HG03159 (cell line): ENCODE results near the gene RPL13.
"Not testable (repeated sequence)": the region's sequence is repeated elsewhere in the genome, so short reads cannot be mapped to it uniquely, and the experiment has no call there.

Experiments
- ATAC-seq: cut with Tn5 transposase; IDR thresholded peaks from one replicate; pipeline ENCODE4 v1.9.1; 2021; ENCODE audit warnings: mild to moderate bottlenecking, moderate library complexity; ENCODE audit not compliant: unreplicated experiment

RPL13 gene

GRCh38 chr16:89561884-89562599 lies 1.6 kb downstream of the RPL13 start:
- ATAC-seq: no peak

DNA sequence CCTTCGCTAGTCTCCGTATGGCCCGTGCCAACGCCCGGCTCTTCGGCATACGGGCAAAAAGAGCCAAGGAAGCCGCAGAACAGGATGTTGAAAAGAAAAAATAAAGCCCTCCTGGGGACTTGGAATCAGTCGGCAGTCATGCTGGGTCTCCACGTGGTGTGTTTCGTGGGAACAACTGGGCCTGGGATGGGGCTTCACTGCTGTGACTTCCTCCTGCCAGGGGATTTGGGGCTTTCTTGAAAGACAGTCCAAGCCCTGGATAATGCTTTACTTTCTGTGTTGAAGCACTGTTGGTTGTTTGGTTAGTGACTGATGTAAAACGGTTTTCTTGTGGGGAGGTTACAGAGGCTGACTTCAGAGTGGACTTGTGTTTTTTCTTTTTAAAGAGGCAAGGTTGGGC lies 2.5 kb downstream of the RPL13 start:
- ATAC-seq: no peak

- no peak for ATAC-seq
Observed at GRCh38 chr16:89563639-89564392, 3.3 kb downstream of the RPL13 start.

- no peak for ATAC-seq
Observed at GRCh38 chr16:89564476-89565255, 4.2 kb downstream of the RPL13 start.

- no peak for ATAC-seq
Observed at GRCh38 chr16:89565256-89565505, 4.7 kb downstream of the RPL13 start.

GRCh38 chr16:89565506-89566372 lies 5.3 kb downstream of the RPL13 start:
- ATAC-seq: no peak

DNA sequence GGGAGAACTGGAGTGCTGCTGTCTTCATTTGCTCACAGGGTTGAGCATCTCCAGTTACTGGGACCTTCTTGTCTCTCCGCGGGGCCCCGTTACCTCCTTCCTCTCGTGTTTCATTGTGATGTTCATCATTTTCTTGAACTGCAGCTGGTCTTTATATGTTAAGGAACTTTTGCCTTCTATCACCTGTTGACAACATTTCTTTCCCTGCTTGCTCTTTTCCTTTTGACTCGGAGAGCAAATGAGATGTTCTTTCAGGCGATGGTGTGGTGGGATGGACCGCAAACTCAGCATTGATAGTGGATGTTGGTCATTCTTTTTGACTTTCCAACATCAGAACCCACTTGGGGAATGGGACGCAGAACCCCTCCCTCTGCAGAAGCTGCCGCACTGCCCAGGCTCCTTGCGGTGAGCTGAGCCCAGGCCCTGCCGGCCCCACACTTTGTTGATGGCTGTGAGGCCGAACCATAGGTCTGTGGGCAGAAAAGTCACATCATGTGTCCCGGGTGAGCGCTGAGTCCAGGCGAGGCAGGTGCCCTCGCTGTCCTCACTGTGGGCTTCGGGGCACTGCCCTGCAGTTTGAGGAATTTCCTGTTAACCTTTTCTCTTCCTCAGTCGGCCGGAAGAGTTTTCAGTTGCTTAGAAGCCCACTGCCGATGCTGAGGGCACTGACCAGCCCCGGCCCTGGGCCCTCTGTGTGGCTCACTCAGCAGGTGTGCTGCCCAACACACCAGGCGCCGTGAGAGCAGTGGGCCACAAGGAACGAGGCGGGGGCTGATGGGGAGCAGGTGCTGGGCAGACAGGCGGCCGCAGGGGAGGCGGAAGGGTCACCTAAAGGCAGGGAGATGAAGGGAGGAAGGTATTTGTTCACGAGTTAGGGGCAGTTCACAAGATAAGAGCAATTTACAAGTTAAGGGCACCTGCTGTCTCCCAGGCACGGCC lies 7.4 kb downstream of the RPL13 start:
- ATAC-seq: no peak

GRCh38 chr16:89569506-89570341 lies 9.2 kb downstream of the RPL13 start:
- no peak for ATAC-seq

GRCh38 chr16:89570342-89570923 lies 10.0 kb downstream of the RPL13 start:
- ATAC-seq: no peak

GRCh38 chr16:89570983-89571598 lies 10.6 kb downstream of the RPL13 start:
- not testable (repeated sequence) for ATAC-seq

- no peak for ATAC-seq
Observed at GRCh38 chr16:89571636-89572035, 11.2 kb downstream of the RPL13 start.

DNA sequence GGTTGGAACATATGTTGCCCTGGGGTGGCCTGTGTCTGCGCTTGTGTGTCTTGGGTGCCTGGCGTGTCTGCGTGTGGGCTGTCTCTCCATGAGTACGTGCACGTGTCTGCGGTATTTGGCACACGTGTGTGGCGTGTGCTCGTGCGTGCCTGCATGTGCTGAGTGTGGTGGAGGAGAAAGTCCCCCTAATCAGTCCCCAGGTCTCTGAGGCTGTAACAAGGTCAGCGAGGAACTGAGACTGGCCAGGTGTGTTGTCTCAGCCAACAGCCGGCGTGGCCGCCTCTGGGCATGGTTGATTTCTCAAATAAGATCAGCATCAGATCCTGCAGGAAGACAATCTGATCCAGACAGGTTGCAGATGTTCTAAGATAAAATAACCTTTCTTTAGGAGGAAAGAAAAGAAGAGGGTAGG lies 11.6 kb downstream of the RPL13 start:
- no peak for ATAC-seq

DNA sequence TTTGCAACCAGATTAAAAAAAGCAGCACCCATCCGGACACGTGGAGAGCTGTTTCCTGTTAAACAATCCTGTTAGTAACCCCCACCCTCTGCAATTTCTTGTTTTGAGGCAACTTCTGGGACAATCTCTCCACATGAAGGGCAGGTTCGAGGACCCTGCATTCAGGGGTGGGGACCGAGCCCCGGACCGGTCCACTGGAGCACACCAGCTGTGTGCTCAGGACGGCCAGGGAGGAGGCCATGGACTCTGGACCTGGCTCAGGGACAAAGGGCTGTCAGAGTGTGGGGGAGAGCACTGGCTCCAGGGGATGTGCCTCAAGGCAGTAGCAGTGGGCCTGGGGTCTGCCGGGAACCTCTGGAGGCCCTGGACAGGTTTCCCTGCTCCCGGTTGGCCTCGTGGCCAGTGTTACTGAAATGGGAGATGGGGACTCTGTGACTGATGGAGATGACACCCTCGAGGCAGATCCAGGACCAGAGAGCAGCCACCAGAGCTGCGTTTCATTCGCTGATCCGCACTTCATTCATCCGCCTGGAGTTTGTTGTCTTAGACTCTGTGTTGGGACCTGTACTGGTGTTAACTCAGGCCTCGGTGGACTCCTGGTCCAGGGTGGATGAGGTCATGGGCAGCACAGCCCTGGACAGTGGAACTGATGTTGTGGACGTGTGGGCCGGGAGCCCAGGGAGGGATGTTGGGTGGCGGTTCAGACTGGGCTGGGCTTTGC lies 12.2 kb downstream of the RPL13 start:
- ATAC-seq: no peak

DNA sequence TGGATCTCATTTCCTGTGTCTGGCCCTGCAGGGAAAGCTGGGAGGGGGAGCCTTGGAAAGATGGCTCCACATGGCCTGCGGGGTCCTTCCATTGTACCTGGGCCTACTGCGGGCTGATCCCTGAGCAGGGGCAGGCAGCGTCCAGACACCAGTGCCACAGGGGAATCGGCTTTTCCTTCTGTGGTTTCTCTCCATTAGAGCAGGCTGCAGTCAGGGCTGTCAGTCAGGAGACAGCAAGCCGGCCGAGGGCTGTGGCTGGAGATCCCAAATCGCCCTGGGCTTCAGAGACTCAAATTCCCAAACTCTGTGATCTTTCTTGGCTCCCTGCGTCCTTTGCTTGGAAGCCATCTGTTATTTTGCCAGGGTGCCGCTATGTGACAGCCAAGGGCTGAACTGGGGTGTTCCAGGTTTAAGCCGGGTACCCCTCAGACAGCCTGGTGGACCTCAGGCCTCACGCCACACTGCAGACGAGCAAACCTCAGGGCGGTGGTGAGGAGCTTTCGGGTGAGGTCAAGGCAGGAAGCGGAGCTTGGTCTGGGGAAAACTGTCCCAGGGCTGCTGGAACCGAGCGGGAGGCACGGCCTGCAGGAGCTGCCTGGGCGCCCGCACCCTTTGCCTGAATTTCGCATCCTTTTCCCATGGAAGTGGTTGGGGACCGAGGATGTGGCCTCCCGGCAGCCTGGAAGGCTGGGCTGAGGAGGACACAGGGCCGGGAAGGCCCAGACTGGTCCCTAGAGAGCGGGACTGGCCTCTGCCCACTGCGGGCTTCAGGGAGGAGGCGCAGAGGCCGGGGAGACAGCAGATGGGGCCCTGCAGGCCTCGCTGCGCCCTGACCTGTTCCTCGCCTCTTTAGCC lies 13.6 kb downstream of the RPL13 start:
- ATAC-seq: no peak

- ATAC-seq: no peak
Observed at GRCh38 chr16:89574681-89575246, 14.3 kb downstream of the RPL13 start.
